Measurements from ENCODE around the gene HSBP1. TPM values are rescaled to one million over a fixed set of nuclear protein-coding genes. Genes with fewer than 3 reads are reported as not detected.

HSBP1 gene
- total and polyA plus RNA-seq, 2 of the 13 experiments (the other 11 are each of a cell fraction or from before 2014, with no cell fraction given): 249 to 292 TPM

DNA sequence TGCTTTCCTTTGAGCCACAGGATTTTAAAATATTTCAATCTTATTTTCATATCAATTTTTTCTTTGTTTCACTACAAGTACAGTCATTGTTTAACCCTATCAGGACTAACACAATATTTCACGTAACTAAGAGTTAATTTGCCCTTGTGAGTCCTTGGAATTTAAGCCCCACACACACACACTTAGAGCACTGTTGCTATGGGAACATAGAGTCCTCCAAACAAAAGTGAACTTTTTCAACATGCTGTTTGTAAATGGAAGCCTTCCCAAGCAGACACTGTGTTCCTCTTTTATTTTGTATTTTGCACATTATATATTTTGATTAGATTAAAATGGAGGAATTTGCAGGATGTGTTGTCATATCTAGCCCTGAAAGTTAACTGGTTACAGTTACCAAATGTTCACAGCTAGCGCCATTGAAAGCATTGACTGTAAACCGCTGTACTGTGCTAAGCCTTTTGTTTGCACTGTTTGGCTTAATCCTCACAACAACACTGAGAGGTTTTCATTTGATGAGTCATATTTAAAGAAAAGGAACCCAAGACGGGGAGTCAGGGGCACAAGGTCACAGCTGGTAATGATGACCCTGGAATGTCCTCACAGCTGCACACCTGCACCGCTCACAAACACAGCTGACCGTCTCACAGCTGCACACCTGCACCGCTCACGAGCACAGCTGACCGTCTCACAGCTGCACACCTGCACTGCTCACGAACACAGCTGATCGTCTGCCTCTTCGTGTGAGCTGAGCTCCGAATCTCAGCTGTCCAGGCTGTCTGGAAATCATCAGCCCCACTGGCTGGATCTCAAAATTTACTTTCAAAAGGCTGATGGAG lies 6.3 kb downstream of the HSBP1 start (continued):
- TF ChIP-seq HMG20A (CRISPR knock-in tag; IDR thresholded peaks at IDR 0.05; ENCODE audit: borderline replicate concordance) (peak; percentile 72; the same call in 1 of the 2 replicates), SCMH1 (CRISPR knock-in tag; IDR thresholded peaks at IDR 0.05; ENCODE audit: borderline replicate concordance) (no peak), ZNF558 (CRISPR knock-in tag; IDR thresholded peaks at IDR 0.05; ENCODE audit: borderline replicate concordance) (no peak), GATAD1 (CRISPR knock-in tag; IDR thresholded peaks at IDR 0.05) (no peak), RAD51 (IDR thresholded peaks at IDR 0.05; ENCODE audit: borderline replicate concordance) (no peak), ZNF34 (CRISPR knock-in tag; IDR thresholded peaks at IDR 0.05; ENCODE audit: borderline replicate concordance) (no peak), HOXA9 (CRISPR knock-in tag; IDR thresholded peaks at IDR 0.05; ENCODE audit: borderline replicate concordance) (no peak), ASH2L (IDR thresholded peaks at IDR 0.05; ENCODE audit: insufficient read length, low read depth, low read length) (peak; percentile 91), RNF2 (conservative IDR thresholded peaks at IDR 0.05; ENCODE audit: low read depth) (no peak), SMAD1 (CRISPR knock-in tag; IDR thresholded peaks at IDR 0.05; ENCODE audit: borderline replicate concordance, low read depth) (no peak), ZNF205 (CRISPR knock-in tag; IDR thresholded peaks at IDR 0.05) (no peak), ZBTB1 (CRISPR knock-in tag; IDR thresholded peaks at IDR 0.05; ENCODE audit: borderline replicate concordance) (no peak), POLR2AphosphoS5 (IDR thresholded peaks at IDR 0.05; ENCODE audit: low read depth, low read length) (no peak), GPN1 (CRISPR knock-in tag; IDR thresholded peaks at IDR 0.05; ENCODE audit: borderline replicate concordance) (no peak), SNAI1 (CRISPR knock-in tag; IDR thresholded peaks at IDR 0.05; ENCODE audit: borderline replicate concordance) (no peak), FOXP1 (IDR thresholded peaks at IDR 0.05) (no peak), FOXP1 (CRISPR knock-in tag; IDR thresholded peaks at IDR 0.05) (peak; percentile 74), JUN (CRISPR knock-in tag; IDR thresholded peaks at IDR 0.05) (peak; percentile 92), KDM3A (CRISPR knock-in tag; IDR thresholded peaks at IDR 0.05; ENCODE audit: low read depth) (peak; percentile 55; the same call in 1 of the 2 replicates), HNF4G (IDR thresholded peaks at IDR 0.05; ENCODE audit: borderline replicate concordance, low read depth, low read length) (no peak), HNF4G (CRISPR knock-in tag; IDR thresholded peaks at IDR 0.05; ENCODE audit: borderline replicate concordance, low read depth) (no peak), ZNF335 (CRISPR knock-in tag; IDR thresholded peaks at IDR 0.05) (no peak), SYNCRIP (IDR thresholded peaks at IDR 0.05; ENCODE audit: insufficient read depth, low read depth, low read length) (no peak), KDM5A (IDR thresholded peaks at IDR 0.05; ENCODE audit: borderline replicate concordance, low read length) (no peak), CEBPB (IDR thresholded peaks at IDR 0.05; ENCODE audit: borderline replicate concordance, low read depth, low read length) (no peak), CBX1 (IDR thresholded peaks at IDR 0.05; ENCODE audit: low read depth) (no peak)
- TF ChIP-seq, protein P1, sequence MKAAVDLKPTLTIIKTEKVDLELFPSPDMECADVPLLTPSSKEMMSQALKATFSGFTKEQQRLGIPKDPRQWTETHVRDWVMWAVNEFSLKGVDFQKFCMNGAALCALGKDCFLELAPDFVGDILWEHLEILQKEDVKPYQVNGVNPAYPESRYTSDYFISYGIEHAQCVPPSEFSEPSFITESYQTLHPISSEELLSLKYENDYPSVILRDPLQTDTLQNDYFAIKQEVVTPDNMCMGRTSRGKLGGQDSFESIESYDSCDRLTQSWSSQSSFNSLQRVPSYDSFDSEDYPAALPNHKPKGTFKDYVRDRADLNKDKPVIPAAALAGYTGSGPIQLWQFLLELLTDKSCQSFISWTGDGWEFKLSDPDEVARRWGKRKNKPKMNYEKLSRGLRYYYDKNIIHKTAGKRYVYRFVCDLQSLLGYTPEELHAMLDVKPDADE (CRISPR knock-in tag; IDR thresholded peaks at IDR 0.05): no peak
- TF ChIP-seq, protein P2, sequence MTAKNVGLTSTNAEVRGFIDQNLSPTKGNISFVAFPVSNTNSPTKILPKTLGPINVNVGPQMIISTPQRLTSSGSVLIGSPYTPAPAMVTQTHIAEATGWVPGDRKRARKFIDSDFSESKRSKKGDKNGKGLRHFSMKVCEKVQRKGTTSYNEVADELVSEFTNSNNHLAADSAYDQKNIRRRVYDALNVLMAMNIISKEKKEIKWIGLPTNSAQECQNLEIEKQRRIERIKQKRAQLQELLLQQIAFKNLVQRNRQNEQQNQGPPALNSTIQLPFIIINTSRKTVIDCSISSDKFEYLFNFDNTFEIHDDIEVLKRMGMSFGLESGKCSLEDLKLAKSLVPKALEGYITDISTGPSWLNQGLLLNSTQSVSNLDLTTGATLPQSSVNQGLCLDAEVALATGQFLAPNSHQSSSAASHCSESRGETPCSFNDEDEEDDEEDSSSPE (CRISPR knock-in tag; IDR thresholded peaks at IDR 0.05): no peak
- TF ChIP-seq, protein P3, sequence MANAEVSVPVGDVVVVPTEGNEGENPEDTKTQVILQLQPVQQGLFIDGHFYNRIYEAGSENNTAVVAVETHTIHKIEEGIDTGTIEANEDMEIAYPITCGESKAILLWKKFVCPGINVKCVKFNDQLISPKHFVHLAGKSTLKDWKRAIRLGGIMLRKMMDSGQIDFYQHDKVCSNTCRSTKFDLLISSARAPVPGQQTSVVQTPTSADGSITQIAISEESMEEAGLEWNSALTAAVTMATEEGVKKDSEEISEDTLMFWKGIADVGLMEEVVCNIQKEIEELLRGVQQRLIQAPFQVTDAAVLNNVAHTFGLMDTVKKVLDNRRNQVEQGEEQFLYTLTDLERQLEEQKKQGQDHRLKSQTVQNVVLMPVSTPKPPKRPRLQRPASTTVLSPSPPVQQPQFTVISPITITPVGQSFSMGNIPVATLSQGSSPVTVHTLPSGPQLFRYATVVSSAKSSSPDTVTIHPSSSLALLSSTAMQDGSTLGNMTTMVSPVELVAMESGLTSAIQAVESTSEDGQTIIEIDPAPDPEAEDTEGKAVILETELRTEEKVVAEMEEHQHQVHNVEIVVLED (CRISPR knock-in tag; IDR thresholded peaks at IDR 0.05; ENCODE audit: borderline replicate concordance): no peak
